Small intestine (tissue), 7 donors: ENCODE measurements around the gene NASP. TPM values are rescaled to one million over a fixed set of nuclear protein-coding genes. Genes with fewer than 3 reads are reported as not detected.

Experiments
- DNase-seq, 2 donors: peaks; one replicate each; pipeline versions ENCODE4 v3.0.0 to v3.0.0-alpha.2; 2013
- FAIRE-seq: peaks from 2 replicates; lab custom pipeline; 2012; peaks lifted over from hg19 to GRCh38; lab: Jason Lieb, UNC
- H3K27ac ChIP-seq, 3 donors: one replicate each; pipeline ENCODE4 v1.5.1; 2013; ENCODE audit warnings: low read length in 2 of 3, mild to moderate bottlenecking in 2 of 3, control low read depth in 1 of 3, inconsistent platforms in 1 of 3, low read depth in 1 of 3, moderate library complexity in 1 of 3
- H3K27me3 ChIP-seq, 3 donors: one replicate each; pipeline ENCODE4 v1.6.1; 2013; ENCODE audit warnings: low read length in 3 of 3, inconsistent platforms in 1 of 3; ENCODE audit not compliant: control insufficient read depth in 3 of 3, insufficient read depth in 3 of 3
- H3K36me3 ChIP-seq, 3 donors: one replicate each; pipeline ENCODE4 v1.6.1; 2013; ENCODE audit warnings: low read length in 3 of 3, inconsistent platforms in 1 of 3, low read depth in 1 of 3, mild to moderate bottlenecking in 1 of 3, moderate library complexity in 1 of 3; ENCODE audit not compliant: control insufficient read depth in 3 of 3, insufficient read depth in 2 of 3
- H3K4me1 ChIP-seq, 3 donors: one replicate each; pipeline ENCODE4 v1.6.1; 2013; ENCODE audit warnings: low read length in 2 of 3, inconsistent platforms in 1 of 3, low read depth in 1 of 3, mild to moderate bottlenecking in 1 of 3, moderate library complexity in 1 of 3; ENCODE audit not compliant: control insufficient read depth in 3 of 3, insufficient read depth in 2 of 3
- H3K4me3 ChIP-seq, 3 donors: one replicate each; pipeline ENCODE4 v1.5.1; 2013; ENCODE audit warnings: low read length in 3 of 3, control low read depth in 1 of 3, inconsistent platforms in 1 of 3, low read depth in 1 of 3, mild to moderate bottlenecking in 1 of 3, moderate library complexity in 1 of 3
- H3K9me3 ChIP-seq, 2 donors: one replicate each; pipeline ENCODE4 v1.6.1; 2013; ENCODE audit warnings: low read depth in 1 of 2, low read length in 1 of 2; ENCODE audit not compliant: control insufficient read depth in 2 of 2, insufficient read depth in 1 of 2
- WGBS, 3 donors: extraction: QIAGEN DNeasy Blood & Tissue Kit; methylation state at CpG; one replicate each; pipeline ENCODE4 v1.1.7; 2013; 5-methylcytosine and 5-hydroxymethylcytosine counted together
- polyA plus RNA-seq, 4 donors: library from polyadenylated mRNA; stranded (reverse) in 3 of 4; unstranded in 1 of 4; fragments of 200-250 nt in 3 of 4; fragments of 120-200 nt in 1 of 4; gene quantifications; one replicate each; pipeline versions ENCODE4 v1.2.1 to v1.2.3, GENCODE V29; 2013
- donor health status: healthy with polysubstance abuse.
- donor health status: control.
- donor health status: control.
- donor health status: Bipolar disorder and iron deficiency.
- donor health status: healthy.

Gene NASP
- polyA plus RNA-seq, 4 donors: 46.3 to 149 (median 96.9) TPM

DNA sequence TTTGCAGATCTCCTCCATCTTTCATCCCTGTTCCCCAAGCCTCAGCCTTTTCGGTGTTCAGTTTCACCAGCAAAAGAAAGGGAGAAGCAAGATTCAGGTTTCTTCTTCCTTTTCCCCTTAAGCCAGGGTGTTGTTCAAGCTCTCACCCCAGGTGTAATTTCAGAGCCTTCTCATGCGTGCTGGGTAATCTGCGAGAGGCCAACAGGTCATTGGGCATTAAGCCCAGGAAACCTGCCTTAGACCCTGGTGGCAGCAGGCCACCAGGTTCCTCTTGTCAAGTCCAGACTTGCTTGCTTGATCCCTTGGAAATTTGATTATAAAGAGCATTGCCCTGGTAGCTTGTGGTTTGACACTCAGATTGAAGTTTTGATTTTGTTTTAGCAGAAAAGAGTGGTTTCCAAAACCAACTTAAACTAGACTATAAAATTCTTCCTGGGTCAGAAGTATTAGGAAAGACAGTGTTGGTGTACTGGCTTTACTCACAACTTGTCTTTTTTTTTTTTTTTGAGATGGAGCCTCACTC, 26.4 kb upstream of the NASP start:
- Histone ChIP-seq H3K36me3 (peaks cover 3 to 66% (median 5%) of the 10 kb centered on the region in 3 donors), H3K9me3 (no peaks in the 10 kb centered on the region), H3K4me3 (no peak overlapping the region), H3K27ac (peak overlapping the region in 2 of 3 donors; percentile 8 to 59), H3K27me3 (no peaks in the 10 kb centered on the region), H3K4me1 (peaks cover 0 to 13% (median 5%) of the 10 kb centered on the region in 3 donors)
- peak in 1 of 2 donors; percentile 68 for DNase-seq
- WGBS, 3 donors: 14 to 65% (median 22%) methylated on average over 3 of the region's 3 CpGs
- no peak for FAIRE-seq

DNA sequence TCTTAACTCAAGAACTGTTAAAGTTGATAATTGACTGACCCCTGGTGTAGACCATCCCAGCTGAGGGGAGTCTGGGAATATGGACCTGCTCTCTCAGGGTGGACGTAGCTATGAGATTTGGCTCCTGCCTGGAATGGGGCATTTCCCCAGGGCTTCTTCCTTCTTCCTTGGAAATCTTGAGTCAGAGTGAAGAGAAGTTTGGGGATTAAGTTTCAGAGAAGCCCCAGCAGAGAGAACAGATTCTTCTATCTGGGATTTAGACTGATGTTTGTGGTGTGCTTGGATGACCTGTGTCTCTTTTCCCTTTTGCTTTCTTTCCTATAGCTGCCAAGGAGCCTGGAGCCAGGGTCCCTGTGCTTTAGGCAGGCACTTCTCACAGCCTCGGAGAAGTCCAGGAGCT, 20.0 kb upstream of the NASP start:
- H3K27ac ChIP-seq: no peak overlapping the region
- no peak overlapping the region for H3K4me3 ChIP-seq
- 91 to 100% (median 96%) methylated on average over 2 of the region's 2 CpGs for WGBS, 3 donors
- H3K36me3 ChIP-seq: peaks cover 5 to 88% (median 10%) of the 10 kb centered on the region in 3 donors
- FAIRE-seq: no peak
- DNase-seq: no peak
- peaks cover 0 to 12% (median 3%) of the 10 kb centered on the region in 3 donors for H3K4me1 ChIP-seq
- H3K27me3 ChIP-seq: no peaks in the 10 kb centered on the region
- no peaks in the 10 kb centered on the region for H3K9me3 ChIP-seq

- peaks cover 0 to 9% (median 0%) of the 10 kb centered on the region in 3 donors for H3K4me1 ChIP-seq
- H3K27me3 ChIP-seq: no peaks in the 10 kb centered on the region
- H3K9me3 ChIP-seq: no peaks in the 10 kb centered on the region
- WGBS, 3 donors: 33 to 56% (median 36%) methylated on average over 4 to 5 of the region's 5 CpGs
- FAIRE-seq (no peak), DNase-seq (peak in 1 of 2 donors; percentile 39)
- no peak overlapping the region for H3K4me3 ChIP-seq
- H3K36me3 ChIP-seq: peaks cover 13 to 85% (median 14%) of the 10 kb centered on the region in 3 donors
- peak overlapping the region in 1 of 3 donors; percentile 26 for H3K27ac ChIP-seq
These were observed 17.1 kb upstream of the NASP start for GRCh38 chr1:45566722-45567121.

- Histone ChIP-seq H3K4me3 (no peak overlapping the region), H3K27ac (no peak overlapping the region), H3K9me3 (no peaks in the 10 kb centered on the region), H3K4me1 (peaks cover 0 to 5% (median 0%) of the 10 kb centered on the region in 3 donors), H3K27me3 (no peaks in the 10 kb centered on the region), H3K36me3 (peaks cover 11 to 73% (median 14%) of the 10 kb centered on the region in 3 donors)
- WGBS, 3 donors: 89 to 92% (median 92%) methylated on average over 7 of the region's 7 CpGs
- FAIRE-seq: no peak
- no peak for DNase-seq
These were observed 15.9 kb upstream of the NASP start for GRCh38 chr1:45567911-45568310.

DNA sequence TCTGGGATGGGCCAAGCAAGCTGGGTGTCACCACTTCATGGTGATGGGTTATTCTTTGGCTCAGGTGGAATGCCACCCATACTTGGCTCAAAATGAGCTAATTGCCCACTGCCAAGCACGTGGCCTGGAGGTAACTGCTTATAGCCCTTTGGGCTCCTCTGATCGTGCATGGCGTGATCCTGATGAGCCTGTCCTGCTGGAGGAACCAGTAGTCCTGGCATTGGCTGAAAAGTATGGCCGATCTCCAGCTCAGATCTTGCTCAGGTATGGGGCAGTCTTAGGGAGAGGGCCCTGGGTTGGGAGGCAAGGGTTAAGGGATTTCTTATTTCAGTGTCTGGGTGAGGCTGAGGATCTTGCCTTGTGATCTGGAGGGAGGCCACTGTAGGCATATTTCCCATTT, 15.4 kb upstream of the NASP start:
- FAIRE-seq (no peak), DNase-seq (no peak)
- Histone ChIP-seq H3K4me3 (no peak overlapping the region), H3K36me3 (peaks cover 11 to 68% (median 14%) of the 10 kb centered on the region in 3 donors), H3K27me3 (no peaks in the 10 kb centered on the region), H3K27ac (no peak overlapping the region), H3K4me1 (peaks cover 0 to 5% (median 0%) of the 10 kb centered on the region in 3 donors), H3K9me3 (no peaks in the 10 kb centered on the region)
- WGBS, 3 donors: 73 to 78% (median 75%) methylated on average over 4 of the region's 4 CpGs

GRCh38 chr1:45569571-45569961, 14.3 kb upstream of the NASP start:
- peaks cover 0 to 5% (median 0%) of the 10 kb centered on the region in 3 donors for H3K4me1 ChIP-seq
- DNase-seq (no peak), FAIRE-seq (no peak)
- H3K27me3 ChIP-seq: no peaks in the 10 kb centered on the region
- peaks cover 9 to 60% (median 12%) of the 10 kb centered on the region in 3 donors for H3K36me3 ChIP-seq
- H3K9me3 ChIP-seq: no peaks in the 10 kb centered on the region
- H3K27ac ChIP-seq: no peak overlapping the region
- 43 to 54% (median 47%) methylated on average over 4 of the region's 4 CpGs for WGBS, 3 donors
- H3K4me3 ChIP-seq: no peak overlapping the region

DNA sequence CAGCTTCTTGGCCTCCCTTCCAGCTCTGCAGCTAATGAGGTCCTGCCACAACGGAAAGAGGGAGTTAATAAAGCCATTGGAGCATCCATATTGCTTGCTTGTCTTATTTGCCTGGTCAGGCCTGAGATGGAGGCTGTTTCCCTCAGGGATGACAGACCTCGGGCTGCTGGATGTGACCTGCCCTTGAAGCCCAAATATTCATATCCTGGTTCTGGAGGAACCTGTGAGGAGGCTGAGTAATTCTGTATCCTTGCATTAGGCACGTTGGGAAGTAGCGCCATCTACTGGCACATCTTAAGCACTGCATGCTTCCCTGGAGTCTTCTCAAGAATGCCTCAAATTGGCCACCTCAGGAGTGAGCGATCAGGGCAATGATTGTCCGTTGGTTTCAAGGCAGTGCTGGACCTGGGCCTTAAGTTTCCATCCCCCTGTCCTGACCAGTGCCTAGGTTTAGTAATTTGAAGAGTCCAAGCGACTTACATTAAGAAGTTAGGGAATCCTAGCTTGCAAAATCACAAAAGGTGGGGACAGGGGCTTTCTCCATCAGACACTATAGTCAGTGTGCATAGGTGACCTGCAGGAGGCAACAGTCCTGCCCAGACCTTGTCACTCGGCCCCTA, 13.8 kb upstream of the NASP start:
- WGBS, 3 donors: 12 to 15% (median 15%) methylated on average over 8 of the region's 8 CpGs
- Histone ChIP-seq H3K27me3 (no peaks in the 10 kb centered on the region), H3K36me3 (peaks cover 9 to 60% (median 12%) of the 10 kb centered on the region in 3 donors), H3K27ac (no peak overlapping the region), H3K4me3 (no peak overlapping the region), H3K9me3 (no peaks in the 10 kb centered on the region), H3K4me1 (peaks cover 0 to 5% (median 0%) of the 10 kb centered on the region in 3 donors)
- FAIRE-seq (no peak), DNase-seq (peak; percentile 76 to 81)

- FAIRE-seq (no peak), DNase-seq (no peak)
- Histone ChIP-seq H3K4me1 (peaks cover 0 to 5% (median 0%) of the 10 kb centered on the region in 3 donors), H3K36me3 (peaks cover 9 to 55% (median 12%) of the 10 kb centered on the region in 3 donors), H3K4me3 (no peak overlapping the region), H3K27me3 (no peaks in the 10 kb centered on the region), H3K27ac (no peak overlapping the region), H3K9me3 (no peaks in the 10 kb centered on the region)
- 81 to 86% (median 84%) methylated on average over 4 of the region's 4 CpGs for WGBS, 3 donors
These were observed 13.2 kb upstream of the NASP start for GRCh38 chr1:45570631-45571030.
